NCI-H2227 treated with DMSO at 0.1 percent for 48 hours (cell line): ENCODE results near the gene CEP112.

ENCODE experiments used
- DNase-seq: peaks from one replicate; lab custom pipeline; 2025; lab: John Stamatoyannopoulos, UW

The CEP112 gene

GRCh38 chr17:65730711-65731169 lies 461.2 kb downstream of the CEP112 start:
- no peak for DNase-seq

GRCh38 chr17:65729207-65729606 lies 462.7 kb downstream of the CEP112 start:
- no peak for DNase-seq

- no peak for DNase-seq
Measured at GRCh38 chr17:65727832-65728231, 464.1 kb downstream of the CEP112 start.

- no peak for DNase-seq
Measured at GRCh38 chr17:65727246-65727645, 464.7 kb downstream of the CEP112 start.

- DNase-seq: no peak
Measured at GRCh38 chr17:65723431-65724151, 468.3 kb downstream of the CEP112 start.

- no peak for DNase-seq
Measured at GRCh38 chr17:65718601-65719000, 473.3 kb downstream of the CEP112 start.

GRCh38 chr17:65712383-65713267 lies 479.3 kb downstream of the CEP112 start:
- peak; percentile 74 for DNase-seq

GRCh38 chr17:65711671-65712276 lies 480.2 kb downstream of the CEP112 start:
- DNase-seq: no peak

GRCh38 chr17:65707780-65708179 lies 484.2 kb downstream of the CEP112 start:
- DNase-seq: no peak

GRCh38 chr17:65704731-65705130 lies 487.2 kb downstream of the CEP112 start:
- no peak for DNase-seq

- no peak for DNase-seq
Measured at GRCh38 chr17:65703891-65704290, 488.0 kb downstream of the CEP112 start.

- no peak for DNase-seq
Measured at GRCh38 chr17:65699459-65699858, 492.5 kb downstream of the CEP112 start.

GRCh38 chr17:65698381-65699061 lies 493.4 kb downstream of the CEP112 start:
- no peak for DNase-seq

GRCh38 chr17:65697661-65698060 lies 494.3 kb downstream of the CEP112 start:
- DNase-seq: peak; percentile 16

GRCh38 chr17:65696739-65697394 lies 495.1 kb downstream of the CEP112 start:
- DNase-seq: no peak

GRCh38 chr17:65694601-65695000 lies 497.3 kb downstream of the CEP112 start:
- DNase-seq: no peak

GRCh38 chr17:65690626-65691310 lies 501.2 kb downstream of the CEP112 start:
- no peak for DNase-seq

GRCh38 chr17:65688307-65688706 lies 503.6 kb downstream of the CEP112 start:
- DNase-seq: no peak

- no peak for DNase-seq
Measured at GRCh38 chr17:65685110-65685509, 506.8 kb downstream of the CEP112 start.

GRCh38 chr17:65684631-65685030 lies 507.3 kb downstream of the CEP112 start:
- DNase-seq: no peak

- DNase-seq: no peak
Measured at GRCh38 chr17:65683428-65683827, 508.5 kb downstream of the CEP112 start.
